Stimulated activated CD4-positive, alpha-beta T cell treated with anti-CD3 and anti-CD28 coated beads, TNF-alpha, amount 100 ng/mL, for 4 hours (primary cell): ENCODE measurements around the gene MAT2B.

Experiments
- DNase-seq, 3 experiments: peaks; one replicate each; pipeline ENCODE4 v3.0.0-alpha.2; 2020; ENCODE audit warnings: low read depth in 3 of 3

MAT2B gene

DNA sequence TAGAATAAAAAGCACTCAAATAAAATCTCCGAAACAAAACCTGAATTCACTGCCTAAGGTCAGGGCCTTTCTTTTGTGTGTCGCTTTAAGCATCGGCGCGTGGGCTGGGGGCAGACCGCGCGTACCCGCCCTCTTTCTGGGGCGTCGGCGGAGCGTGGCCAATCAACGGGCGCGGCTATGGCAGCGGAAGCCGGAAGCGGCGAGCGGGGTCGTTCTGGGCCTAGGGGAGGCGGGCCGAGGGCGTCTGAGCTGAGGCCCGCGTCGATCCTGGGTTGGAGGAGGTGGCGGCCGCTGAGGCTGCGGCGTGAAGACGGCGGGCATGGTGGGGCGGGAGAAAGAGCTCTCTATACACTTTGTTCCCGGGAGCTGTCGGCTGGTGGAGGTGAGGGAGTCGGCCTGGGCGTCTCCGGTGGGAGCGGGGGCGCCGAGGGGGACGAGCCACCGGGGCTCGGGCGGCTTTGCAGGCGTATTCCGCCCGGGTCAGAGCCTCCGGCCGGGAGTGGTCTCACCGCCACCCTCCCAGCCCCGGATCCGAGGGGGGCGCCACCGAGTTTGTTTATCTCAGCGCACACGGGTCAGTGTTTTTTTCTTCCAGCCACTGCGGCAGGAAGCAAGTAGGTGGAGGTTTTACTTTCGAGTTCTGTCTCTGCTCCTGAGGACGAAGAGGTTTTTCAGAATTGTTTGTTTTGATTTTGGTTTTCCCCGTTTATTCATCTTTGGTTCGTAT is at the start of gene MAT2B:
Gene MAT2B, plus strand, starts transcription at position 252 of the 727 bp plus-strand sequence. Its CDS starts 68 bp downstream, at position 320.
- DNase-seq: peak; percentile 87 to 92 (median 91)

DNA sequence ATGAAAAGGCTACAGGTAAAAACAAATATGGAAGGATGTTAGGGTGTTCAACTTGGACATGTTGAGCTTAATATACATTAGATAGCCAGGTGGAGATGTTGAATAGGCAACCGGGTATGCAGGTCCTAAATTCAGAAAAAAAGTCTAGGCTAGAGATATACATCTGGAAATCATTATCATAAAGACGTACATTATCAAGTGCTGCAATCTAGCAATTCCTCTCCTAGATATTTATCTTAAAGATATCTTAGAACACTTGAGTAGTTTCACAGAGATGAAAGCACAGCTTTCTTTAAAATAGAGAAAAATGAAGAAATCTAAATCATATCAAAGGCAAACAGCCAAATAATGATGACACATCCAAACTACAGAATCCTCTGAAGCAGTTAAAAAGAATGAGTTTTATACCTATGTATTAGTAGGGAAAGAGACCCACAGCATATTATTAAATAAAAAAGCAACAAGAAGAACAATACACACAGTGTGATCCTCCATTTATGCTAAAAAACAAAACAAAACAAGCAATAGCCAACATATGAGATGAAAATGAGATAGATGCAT is 49.3 kb upstream of the MAT2B start:
- no peak for DNase-seq

DNA sequence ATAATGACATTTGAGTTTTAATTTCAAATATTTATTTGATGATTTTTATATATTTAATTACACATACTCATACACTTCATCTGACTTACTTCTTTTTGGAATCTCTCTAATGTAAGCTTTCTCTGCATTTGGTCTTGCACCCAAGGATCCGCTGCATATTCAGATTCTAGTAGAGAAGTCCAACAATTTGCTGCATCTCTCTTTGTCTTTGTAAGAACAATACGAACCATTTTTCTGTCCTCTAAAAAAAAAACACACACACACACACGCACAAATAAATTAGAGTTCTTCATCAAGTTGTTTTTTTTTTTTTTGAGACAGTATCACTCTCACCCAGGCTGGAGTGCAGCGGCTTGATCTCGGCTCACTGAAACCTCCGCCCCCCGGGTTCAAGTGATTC is 48.6 kb upstream of the MAT2B start:
- no peak for DNase-seq

DNA sequence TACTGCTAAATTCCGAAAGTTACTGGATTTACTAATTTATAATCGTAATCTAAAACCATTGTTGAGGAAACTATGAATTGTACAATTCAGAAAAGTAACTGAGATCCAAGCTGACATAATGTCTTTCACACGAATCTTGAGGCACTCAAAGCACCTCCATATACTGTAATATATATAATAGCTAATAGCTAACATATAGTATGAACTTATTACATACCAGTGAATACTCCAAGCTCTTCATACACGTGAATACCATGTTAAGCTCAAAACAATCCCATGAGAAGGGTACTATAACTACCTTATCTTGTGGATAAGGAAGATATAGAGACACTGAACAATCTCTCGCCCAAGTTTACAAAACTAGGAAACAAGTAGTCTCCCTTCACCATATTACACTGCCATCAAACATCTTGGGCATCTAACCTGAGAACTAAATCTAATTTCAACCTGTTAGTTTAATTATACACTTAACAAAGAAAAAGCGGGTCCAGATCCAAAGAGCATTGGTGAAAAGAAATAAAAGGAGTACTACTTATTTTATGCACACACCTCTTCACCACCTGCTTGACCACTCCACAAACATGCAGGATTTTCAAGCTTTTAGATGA is 46.5 kb upstream of the MAT2B start:
- no peak for DNase-seq

DNA sequence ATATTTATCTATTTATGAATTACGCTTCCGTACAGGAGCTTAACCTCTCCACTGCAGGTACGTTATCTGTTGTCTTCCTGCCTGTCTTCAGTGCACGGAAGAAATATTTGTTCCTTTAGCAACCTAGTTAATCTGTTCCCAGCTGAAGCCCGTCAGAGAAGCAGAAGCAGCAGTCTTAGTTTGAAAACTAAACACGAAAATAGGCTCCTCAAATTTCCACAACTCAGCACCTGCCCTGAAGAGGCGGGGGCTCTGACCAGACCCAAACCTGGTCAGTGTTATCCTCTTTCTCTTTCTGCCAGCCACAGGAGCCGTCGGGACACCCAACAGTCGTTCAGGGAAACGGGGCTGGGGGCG is 46.0 kb upstream of the MAT2B start:
- no peak for DNase-seq

DNA sequence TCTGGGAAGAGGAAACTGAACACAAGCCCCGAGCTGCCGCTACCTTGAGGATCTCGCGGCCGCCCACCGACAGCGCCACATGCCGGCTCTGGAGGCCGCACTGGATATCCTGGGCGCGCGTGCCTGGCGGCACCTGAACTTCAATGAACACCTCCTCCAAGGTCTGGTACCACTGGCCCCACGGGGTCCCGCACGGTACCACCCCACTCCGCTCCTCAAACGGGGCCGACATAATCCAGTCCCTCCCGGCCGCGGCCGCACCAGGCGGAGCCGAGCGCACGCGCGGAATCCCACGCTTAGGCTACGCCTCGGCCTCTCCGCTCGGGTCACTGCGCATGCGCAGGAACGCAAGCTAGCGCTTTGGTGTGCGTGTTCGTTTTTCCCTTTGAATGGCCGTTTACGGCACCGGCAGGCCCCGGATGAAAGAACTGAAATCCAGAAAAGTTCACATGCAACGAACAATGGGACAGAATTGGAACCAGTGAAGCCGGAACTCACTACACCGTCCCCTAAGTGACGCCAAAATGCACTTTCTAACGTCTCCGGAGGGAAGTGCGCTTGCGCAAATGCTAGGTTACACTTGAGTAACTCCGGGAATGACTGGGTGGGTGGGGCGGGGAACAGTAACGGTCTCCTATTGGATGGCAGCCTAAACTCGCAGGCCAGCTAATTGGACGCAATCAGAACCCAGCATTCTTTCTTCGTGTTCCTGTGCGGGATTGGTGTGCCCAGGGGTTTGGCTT is 45.4 kb upstream of the MAT2B start, which contains the start of gene NUDCD2:
Gene NUDCD2, minus strand, starts transcription at position 284 of the 743 bp plus-strand sequence. Its CDS starts 52 bp downstream, at position 232.
- peak; percentile 88 to 94 (median 92) for DNase-seq

DNA sequence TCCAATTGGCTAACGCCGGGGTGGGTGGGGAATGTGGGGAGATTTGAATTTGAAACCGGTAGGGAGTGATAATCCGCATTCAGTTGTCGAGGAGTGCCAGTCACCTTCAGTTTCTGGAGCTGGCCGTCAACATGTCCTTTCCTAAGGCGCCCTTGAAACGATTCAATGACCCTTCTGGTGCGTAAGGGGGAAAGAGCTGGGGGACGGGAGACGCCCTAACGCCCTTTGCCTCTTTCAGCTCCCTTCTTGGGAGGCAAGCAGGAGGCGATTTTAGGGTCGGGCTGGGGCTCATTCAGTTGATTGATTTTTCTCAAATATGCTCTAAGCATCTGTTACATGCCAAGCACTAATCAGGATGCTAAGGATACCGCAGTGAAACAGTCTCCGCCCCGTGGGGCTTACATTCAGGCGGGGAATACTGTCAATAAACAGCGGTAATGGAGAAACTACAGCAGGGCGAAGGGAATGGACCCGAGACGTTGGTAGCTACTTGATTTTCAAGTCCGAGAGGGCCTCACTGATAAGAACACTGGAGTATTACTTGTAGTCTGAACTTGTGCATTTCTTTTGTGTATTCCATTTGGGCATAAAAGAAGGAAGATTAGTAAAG is 44.8 kb upstream of the MAT2B start, which contains the start of gene HMMR:
Gene HMMR, plus strand, starts transcription at position 71 of the 610 bp plus-strand sequence. Its CDS starts 61 bp downstream, at position 132.
- DNase-seq: peak in 1 of 3 experiments; percentile 68

DNA sequence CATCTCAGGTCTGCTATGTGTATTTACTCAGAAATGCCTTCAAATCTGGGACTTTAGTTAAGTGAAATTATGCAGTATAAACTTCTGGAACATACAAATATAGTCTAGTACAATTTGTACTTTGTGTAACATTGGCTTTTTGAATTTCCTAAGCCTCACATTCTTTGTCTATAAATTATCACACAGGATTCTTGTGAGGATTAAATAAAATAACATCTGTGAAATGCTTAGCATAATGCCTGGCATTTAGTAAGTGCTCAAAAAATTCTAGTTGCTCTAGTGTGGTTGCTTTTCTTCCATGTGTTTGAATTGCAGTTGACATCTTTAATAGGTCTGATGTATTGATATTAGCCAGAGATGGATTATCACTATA is 42.4 kb upstream of the MAT2B start:
- DNase-seq: no peak

DNA sequence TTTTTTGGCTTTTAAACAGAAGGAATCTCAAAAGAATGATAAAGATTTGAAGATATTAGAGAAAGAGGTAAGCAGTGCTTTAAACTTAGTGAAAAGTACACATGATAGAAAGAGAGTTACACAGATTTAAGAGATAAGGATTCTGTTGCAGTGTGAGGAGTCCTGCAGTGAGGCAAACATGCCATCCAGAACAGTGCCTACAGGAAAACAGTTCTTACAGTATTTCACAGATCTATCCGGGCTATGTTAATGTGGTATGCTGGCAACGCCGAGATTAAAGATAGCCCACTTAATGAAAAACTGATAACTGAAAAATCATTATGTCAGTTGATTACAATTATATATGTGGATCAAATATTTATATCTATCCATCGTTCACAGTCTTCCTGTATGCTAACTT is 37.7 kb upstream of the MAT2B start:
- DNase-seq: no peak

DNA sequence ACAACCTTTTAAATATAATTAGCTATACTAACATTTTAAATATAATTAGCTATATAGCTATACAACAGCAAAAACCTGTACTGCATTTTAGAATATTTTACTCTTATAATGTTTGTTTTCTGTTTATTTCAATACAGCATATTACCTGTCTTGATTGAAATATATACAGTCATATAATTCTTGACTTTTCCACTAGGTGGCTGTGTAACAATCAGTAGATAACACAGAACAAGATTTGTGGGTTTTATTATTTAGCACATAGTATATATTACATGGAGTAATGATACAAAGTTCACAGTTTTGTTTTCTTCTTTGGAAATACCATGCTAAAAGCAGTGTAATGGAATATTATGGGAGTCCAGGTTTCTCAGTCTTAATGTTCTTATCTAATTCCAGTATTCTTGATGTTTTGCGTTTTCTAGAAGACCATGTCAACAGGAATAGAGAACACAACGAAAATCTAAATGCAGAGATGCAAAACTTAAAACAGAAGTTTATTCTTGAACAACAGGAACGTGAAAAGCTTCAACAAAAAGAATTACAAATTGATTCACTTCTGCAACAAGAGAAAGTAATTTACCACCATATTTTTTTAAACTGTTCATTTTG is 31.7 kb upstream of the MAT2B start:
- DNase-seq: no peak

DNA sequence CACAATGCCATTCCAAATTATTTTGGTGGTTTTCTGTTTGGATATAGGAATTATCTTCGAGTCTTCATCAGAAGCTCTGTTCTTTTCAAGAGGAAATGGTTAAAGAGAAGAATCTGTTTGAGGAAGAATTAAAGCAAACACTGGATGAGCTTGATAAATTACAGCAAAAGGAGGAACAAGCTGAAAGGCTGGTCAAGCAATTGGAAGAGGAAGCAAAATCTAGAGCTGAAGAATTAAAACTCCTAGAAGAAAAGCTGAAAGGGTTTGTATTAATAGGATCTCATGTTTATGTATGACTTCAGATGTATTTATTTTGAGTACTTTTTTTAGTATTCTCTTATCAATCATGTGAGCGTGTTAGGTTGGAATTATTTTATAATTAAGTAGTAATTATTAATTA is 30.0 kb upstream of the MAT2B start:
- no peak for DNase-seq

DNA sequence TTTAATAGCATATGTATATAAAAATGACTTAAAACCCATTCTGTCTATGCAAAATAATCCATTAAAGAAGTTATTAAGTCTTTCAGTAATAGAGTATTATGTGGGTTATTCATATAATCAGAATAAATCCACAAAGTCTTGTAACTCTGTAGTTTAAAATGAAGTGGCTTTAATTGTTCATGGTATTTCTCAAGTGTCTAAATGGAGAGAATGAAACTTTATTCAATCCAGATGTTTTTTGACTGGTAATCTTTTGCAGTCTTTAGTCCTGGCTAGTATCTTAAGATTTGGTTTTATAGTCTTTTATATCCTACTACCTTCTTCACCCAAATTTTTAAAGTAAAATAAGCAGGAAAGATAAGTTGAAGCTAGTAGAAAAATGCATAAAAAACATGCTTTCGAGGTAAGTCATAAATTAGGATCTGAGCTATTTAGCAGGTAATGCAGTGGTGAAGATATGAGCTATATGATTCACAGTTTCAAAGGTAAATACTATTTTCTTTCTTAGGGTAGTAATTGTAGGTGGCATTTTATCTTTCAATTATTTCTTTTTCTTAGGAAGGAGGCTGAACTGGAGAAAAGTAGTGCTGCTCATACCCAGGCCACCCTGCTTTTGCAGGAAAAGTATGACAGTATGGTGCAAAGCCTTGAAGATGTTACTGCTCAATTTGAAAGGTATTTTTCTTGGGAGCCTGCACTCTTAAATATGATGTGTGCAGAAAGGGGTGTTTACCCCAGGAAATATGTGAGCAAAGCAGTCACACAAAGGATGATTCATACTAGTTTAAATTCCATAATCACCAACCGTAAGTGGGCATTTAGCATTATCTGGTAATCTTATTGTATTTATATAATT is 27.1 kb upstream of the MAT2B start:
- no peak for DNase-seq

DNA sequence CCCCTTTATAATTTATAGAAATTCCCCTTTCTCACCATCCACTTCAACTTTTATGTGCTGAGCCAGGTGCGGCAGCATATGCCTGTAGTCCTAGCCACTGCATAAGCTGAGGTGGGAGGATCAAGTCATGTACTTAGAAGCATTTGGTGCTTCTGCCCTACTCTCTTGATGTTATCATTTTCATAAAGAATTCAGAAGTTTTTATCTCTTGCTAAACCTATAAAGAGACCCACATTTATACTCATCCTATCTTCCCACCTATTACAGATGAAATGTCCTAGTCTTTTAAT is 26.5 kb upstream of the MAT2B start:
- DNase-seq: no peak

DNA sequence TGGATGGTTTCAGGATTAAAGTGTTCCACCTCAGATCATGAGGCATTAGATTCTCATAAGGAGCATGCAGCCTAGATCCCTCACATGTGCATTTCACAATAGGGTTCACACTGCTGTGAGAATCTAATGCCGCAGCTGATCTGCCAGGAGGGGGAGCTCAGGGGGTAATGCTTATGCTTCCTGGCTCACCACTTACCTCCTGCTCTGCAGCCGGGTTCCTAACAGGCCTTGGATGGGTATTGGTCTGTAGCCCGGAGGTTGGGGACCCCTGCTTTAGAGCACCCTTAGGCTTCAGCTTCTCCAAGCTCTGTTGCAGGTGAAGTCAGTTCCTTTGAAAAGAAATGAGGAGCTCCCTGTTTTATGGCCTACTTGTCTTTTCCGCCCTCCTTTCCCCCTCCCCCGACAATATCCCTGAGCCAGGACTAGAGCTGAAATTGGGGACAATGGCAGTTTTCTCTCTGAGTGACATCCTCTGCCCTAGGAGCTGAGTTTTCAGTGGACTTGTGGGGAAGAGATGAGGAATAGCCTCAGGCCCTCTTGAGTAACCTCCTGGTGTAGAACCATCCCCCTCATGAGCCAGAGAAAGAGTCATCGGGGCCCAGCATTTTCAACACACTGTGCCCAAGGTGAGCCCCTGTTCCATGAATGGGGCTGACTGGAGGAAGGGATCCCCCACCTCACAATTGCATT is 16.2 kb upstream of the MAT2B start:
- DNase-seq: no peak

DNA sequence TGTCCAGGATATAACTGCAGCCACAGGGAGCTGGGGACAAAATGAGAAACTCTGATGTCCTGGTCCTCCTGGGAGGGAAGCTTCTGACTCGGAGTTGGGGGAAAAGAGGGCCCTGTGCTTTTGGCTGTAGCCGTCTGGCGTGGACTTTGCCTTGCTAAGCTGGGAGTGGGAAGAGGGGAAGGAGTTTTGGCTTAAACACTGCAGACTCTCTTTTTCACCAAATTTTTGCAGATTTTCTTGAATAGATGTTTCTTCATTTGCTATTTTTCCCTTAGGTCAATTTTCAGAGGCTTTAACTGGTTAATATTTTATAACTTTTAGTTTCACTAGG is 15.7 kb upstream of the MAT2B start:
- DNase-seq: no peak

DNA sequence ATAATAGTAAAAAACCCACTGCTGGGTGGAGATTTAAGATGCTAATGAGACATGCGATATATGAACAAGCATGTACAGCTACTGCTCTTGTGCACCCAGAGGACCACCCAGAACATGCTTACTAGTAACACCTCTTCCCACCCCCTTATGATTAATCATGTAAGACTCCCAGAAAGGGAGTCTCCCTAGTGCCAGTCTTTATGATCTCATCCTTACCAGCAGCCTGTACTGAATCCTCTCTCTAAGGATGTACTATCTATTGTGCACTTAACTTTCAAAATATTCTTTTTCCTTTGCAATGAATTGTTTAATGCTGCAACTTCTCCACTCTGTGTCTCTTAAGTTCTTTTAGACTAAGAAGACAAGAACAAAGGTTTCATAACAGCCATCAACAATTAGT is 9.1 kb upstream of the MAT2B start:
- DNase-seq: no peak

DNA sequence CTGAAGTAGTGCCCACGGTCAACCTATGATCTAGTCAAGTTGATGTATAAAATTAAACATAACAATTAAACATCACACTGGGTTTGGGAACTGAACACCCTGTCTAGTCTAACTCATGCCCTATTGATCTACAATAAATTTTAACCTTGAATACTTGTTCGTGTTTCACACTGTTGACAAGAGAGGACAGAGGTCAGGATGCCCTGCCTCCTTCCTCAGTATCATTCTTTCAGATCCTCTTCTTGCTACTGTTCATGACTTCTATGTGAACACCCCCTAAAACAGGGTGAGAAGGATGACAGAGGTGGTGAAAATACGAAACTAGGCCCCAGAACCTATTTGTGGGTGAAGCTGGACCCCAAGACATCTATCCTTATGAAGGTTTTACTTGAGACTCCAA is 8.1 kb upstream of the MAT2B start:
- no peak for DNase-seq

DNA sequence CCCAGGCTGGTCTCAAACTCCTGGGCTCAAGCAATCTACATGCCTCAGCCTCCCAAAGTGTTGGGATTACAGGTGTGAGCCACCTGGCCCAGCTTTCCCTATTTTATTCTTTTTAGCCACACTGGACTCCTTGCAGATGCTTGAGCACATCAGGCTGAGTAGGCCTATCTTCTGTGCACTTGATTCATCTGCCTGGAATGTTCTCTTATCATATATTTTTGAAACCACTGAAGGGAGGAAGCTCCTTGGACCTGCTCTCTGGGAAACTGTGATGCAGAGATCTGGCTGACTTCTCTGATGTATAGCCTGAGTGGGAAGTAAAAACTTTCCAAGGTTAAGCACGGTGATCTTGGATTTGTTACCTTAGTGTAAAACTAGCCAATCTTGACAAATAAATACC is 6.5 kb upstream of the MAT2B start:
- DNase-seq: no peak

DNA sequence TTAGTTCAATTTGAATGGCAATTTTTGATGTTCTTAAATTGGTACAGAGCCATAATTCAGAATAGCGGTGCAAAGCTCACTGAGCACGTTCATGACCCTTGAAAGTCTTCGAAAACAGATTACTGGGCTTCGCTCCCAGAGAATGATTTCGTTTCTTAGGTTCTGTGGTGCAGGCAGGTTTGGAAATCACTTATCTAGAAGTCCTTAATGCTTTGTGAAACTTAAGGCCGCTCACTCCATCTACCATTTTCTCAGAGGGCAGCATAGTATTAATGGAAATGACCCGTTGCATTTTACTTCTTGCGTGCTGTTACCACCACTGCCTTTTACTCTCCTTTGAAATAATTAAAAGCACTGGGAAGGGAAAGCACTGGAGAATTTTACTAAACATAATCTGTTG is 2.9 kb upstream of the MAT2B start:
- DNase-seq: no peak
